DND-41 (cell line): ENCODE data around the gene PREX1.

ENCODE experiments used
- ATAC-seq: fragments of 200-7000 bp; cut with Tn5 transposase; 3 replicates; pipeline ENCODE4 v1.9.1; 2021; ENCODE audit warnings: low read depth; ENCODE audit not compliant: insufficient read depth
- DNase-seq: peaks from one replicate; pipeline ENCODE4 v3.0.0-alpha.2; 2020
- H2AFZ ChIP-seq: 2 replicates; pipeline ENCODE4 v1.6.0; 2012; ENCODE audit warnings: low read depth, low read length
- H3K27ac ChIP-seq: 2 replicates; pipeline ENCODE4 v1.5.1; 2012; ENCODE audit warnings: low read length, inconsistent platforms
- H3K27me3 ChIP-seq: fragments of 200-600 bp; sonication (generic); 2 replicates; pipeline ENCODE4 v1.6.0; 2012; ENCODE audit warnings: low read length, mild to moderate bottlenecking, inconsistent platforms; ENCODE audit not compliant: insufficient read depth, poor library complexity
- H3K36me3 ChIP-seq: 2 replicates; pipeline ENCODE4 v1.5.1; 2012; ENCODE audit warnings: low read length, inconsistent platforms; ENCODE audit not compliant: insufficient read depth
- H3K4me1 ChIP-seq: 2 replicates; pipeline ENCODE4 v1.5.1; 2012; ENCODE audit warnings: mild to moderate bottlenecking, low read length; ENCODE audit not compliant: insufficient read depth
- H3K4me2 ChIP-seq: 2 replicates; pipeline ENCODE4 v1.6.0; 2012; ENCODE audit warnings: mild to moderate bottlenecking, moderate library complexity, low read length, inconsistent platforms; ENCODE audit not compliant: insufficient read depth
- H3K4me3 ChIP-seq, 2 experiments: fragments of 200-600 bp in 1 of 2; shearing (Covaris generic) in 1 of 2; 2 replicates each; pipeline ENCODE4 v1.5.1; 2012 to 2016; ENCODE audit warnings: inconsistent platforms in 2 of 2, low read length in 2 of 2, mild to moderate bottlenecking in 2 of 2, low read depth in 1 of 2, moderate library complexity in 1 of 2
- H3K79me2 ChIP-seq: 2 replicates; pipeline ENCODE4 v1.6.0; 2012; ENCODE audit warnings: low read length, inconsistent platforms; ENCODE audit not compliant: insufficient read depth
- H3K9ac ChIP-seq: 2 replicates; pipeline ENCODE4 v1.6.0; 2012; ENCODE audit warnings: low read depth, mild to moderate bottlenecking, inconsistent platforms, low read length, moderate library complexity
- H3K9me3 ChIP-seq: 2 replicates; pipeline ENCODE4 v1.5.1; 2012; ENCODE audit warnings: low read length, moderate library complexity, mild to moderate bottlenecking, inconsistent platforms; ENCODE audit not compliant: insufficient read depth, severe bottlenecking
- H4K20me1 ChIP-seq: 2 replicates; pipeline ENCODE4 v1.6.0; 2012; ENCODE audit warnings: low read length; ENCODE audit not compliant: insufficient read depth
- EZH2 ChIP-seq: IDR thresholded peaks from 3 replicates; pipeline ENCODE4 v1.6.1; 2012; ENCODE audit warnings: borderline replicate concordance, low read depth, mild to moderate bottlenecking, moderate library complexity, low read length, inconsistent platforms; ENCODE audit not compliant: severe bottlenecking
- TF ChIP-seq, protein P1 (sequence below): IDR thresholded peaks from 2 replicates; pipeline ENCODE4 v1.5.1; 2012; ENCODE audit warnings: borderline replicate concordance, low read length, moderate library complexity, mild to moderate bottlenecking; ENCODE audit not compliant: poor library complexity, severe bottlenecking; ENCODE audit errors: extremely low read depth

PREX1 gene

DNA sequence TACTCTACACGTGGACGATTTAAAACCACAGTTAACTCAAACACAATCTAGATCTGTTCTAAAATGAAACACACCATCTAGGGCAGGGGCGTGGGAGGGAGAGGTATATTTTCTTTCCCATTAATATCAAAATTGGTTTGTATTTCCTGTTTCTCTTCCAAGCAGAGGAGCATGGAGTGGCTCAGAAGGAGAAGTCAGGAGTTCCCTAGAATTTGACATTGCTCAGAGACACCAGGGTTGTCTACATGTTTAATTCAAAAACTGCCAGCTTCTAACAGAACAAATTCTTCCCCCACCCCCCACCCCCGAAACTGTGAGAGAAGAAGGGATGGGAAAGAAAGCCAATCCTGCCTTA is 2.3 kb downstream of the PREX1 start:
- no peak overlapping the region for H3K4me3 ChIP-seq
- H3K4me2 ChIP-seq = no peak overlapping the region
- no peaks in the 10 kb centered on the region for H4K20me1 ChIP-seq
- H3K36me3 ChIP-seq = no peaks in the 10 kb centered on the region
- H2AFZ ChIP-seq = no peak overlapping the region
- peaks cover 12% of the 10 kb centered on the region for H3K4me1 ChIP-seq
- DNase-seq (no peak), ATAC-seq (no peak)
- TF ChIP-seq, protein P1, sequence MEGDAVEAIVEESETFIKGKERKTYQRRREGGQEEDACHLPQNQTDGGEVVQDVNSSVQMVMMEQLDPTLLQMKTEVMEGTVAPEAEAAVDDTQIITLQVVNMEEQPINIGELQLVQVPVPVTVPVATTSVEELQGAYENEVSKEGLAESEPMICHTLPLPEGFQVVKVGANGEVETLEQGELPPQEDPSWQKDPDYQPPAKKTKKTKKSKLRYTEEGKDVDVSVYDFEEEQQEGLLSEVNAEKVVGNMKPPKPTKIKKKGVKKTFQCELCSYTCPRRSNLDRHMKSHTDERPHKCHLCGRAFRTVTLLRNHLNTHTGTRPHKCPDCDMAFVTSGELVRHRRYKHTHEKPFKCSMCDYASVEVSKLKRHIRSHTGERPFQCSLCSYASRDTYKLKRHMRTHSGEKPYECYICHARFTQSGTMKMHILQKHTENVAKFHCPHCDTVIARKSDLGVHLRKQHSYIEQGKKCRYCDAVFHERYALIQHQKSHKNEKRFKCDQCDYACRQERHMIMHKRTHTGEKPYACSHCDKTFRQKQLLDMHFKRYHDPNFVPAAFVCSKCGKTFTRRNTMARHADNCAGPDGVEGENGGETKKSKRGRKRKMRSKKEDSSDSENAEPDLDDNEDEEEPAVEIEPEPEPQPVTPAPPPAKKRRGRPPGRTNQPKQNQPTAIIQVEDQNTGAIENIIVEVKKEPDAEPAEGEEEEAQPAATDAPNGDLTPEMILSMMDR = no peak
- TF ChIP-seq EZH2 = no peak
- no peaks in the 10 kb centered on the region for H3K79me2 ChIP-seq
- H3K9me3 ChIP-seq = no peaks in the 10 kb centered on the region
- H3K27me3 ChIP-seq = peaks cover 16% of the 10 kb centered on the region
- H3K27ac ChIP-seq = no peak overlapping the region
- H3K9ac ChIP-seq = no peak overlapping the region

DNA sequence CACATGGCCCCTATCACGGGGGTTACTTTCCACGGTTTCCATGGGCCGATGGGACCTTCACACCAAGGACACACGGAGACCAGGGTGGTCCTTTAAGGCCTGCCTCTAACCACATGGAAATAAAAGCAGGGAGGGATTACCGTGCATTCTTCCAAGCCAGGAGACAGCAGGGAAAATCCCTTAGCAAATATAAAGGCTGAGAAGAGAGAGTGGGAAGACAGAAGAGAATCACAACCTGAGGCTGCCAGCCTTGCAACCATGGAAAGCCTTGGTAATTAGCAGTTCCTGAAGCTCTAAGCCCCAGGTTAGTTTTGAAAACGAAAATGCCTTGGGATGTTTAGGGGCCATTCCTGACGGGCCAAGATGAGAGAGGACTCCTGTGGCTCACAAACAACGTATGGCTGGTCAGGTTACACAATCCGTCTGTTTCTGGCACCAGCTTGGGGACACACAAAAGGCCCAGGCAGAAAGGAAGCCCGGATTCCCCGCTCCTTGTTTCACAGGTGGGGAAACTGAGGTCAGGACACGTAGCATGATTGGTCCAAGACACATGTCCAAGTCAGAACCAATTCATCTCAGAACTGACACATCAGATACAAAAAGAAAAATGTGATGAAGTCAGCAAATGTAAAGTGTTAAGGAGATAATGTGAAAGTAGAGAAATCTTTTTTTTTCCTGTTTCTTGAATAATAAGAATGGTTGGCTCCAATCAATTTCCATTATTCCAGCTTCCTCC is 2.8 kb downstream of the PREX1 start:
- H3K79me2 ChIP-seq = no peaks in the 10 kb centered on the region
- H2AFZ ChIP-seq = no peak overlapping the region
- no peaks in the 10 kb centered on the region for H3K36me3 ChIP-seq
- H3K4me3 ChIP-seq = no peak overlapping the region
- H4K20me1 ChIP-seq = no peaks in the 10 kb centered on the region
- H3K4me2 ChIP-seq = no peak overlapping the region
- H3K9ac ChIP-seq = no peak overlapping the region
- H3K27ac ChIP-seq = no peak overlapping the region
- H3K9me3 ChIP-seq = no peaks in the 10 kb centered on the region
- TF ChIP-seq EZH2 = no peak
- TF ChIP-seq, protein P1 = no peak
- ATAC-seq (no peak), DNase-seq (no peak)
- H3K27me3 ChIP-seq = peaks cover 16% of the 10 kb centered on the region
- peaks cover 12% of the 10 kb centered on the region for H3K4me1 ChIP-seq

DNA sequence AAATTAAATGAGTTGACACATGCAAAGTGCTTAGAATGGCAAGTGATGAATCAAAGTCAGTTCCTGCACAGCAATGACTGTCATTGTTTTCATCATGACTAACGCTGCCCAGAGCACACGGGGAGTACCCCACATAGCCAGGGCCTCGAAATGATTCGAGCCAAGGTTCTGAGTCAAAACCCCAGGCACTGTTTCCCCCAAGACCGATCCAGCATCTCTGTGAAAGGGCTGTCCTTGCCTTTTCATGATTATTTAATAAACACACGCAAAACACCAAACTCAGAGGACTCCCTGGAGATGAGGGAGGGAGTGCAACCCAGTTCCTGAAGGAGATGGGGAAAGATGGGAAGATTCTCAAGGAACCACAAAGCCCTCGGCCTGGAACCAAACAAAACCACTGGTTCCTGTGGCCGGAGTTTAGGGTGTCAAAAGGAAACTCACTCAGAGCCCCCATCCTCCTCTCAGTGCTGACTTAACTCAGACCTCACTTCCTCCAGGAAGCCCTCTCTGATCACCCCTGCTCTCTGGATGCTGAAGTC is 3.8 kb downstream of the PREX1 start:
- Histone ChIP-seq H3K79me2 (no peaks in the 10 kb centered on the region), H2AFZ (no peak overlapping the region), H3K9me3 (no peaks in the 10 kb centered on the region), H3K36me3 (no peaks in the 10 kb centered on the region), H3K4me2 (no peak overlapping the region), H3K9ac (no peak overlapping the region), H3K4me3 (no peak overlapping the region), H3K27me3 (peaks cover 13% of the 10 kb centered on the region), H3K4me1 (peaks cover 12% of the 10 kb centered on the region), H4K20me1 (no peaks in the 10 kb centered on the region), H3K27ac (no peak overlapping the region)
- DNase-seq = no peak
- no peak for ATAC-seq
- no peak for TF ChIP-seq EZH2
- TF ChIP-seq, protein P1 = no peak
